ENCODE data around the gene JAG2.

The JAG2 gene

GRCh38 chr14:105155071-105155651 is 13.4 kb downstream of the JAG2 start:
- no peak for DNase-seq (ENCODE audit: low read depth, low spot score)
- POLR2A ChIA-PET: interaction anchor here (1.1 kb wide), 1 partner anchor 14 kb away, joined by 3 read pairs; no protein-coding TSS in a partner anchor
- CTCF ChIA-PET: no interaction called here
- no peak for TF ChIP-seq CTCF (IDR thresholded peaks at IDR 0.05; ENCODE audit: insufficient read depth, low read length, missing control alignments)
- no peak overlapping the region for H3K4me3 ChIP-seq (ENCODE audit: low read depth, low read length)

- TF ChIP-seq CTCF (IDR thresholded peaks at IDR 0.05; ENCODE audit: insufficient read depth, low read length, missing control alignments): no peak
- ChIA-PET POLR2A (interaction anchor here (1.1 kb wide), 1 partner anchor 15 kb away, joined by 3 read pairs; no protein-coding TSS in a partner anchor), CTCF (no interaction called here)
- H3K4me3 ChIP-seq (ENCODE audit: low read depth, low read length): no peak overlapping the region
- DNase-seq (ENCODE audit: low read depth, low spot score): no peak
These were observed 14.1 kb downstream of the JAG2 start for GRCh38 chr14:105154476-105154871.

- H3K4me3 ChIP-seq (ENCODE audit: low read depth, low read length): no peak overlapping the region
- no peak for DNase-seq (ENCODE audit: low read depth, low spot score)
- CTCF ChIA-PET: no interaction called here
- TF ChIP-seq CTCF (IDR thresholded peaks at IDR 0.05; ENCODE audit: insufficient read depth, low read length, missing control alignments): no peak
- POLR2A ChIA-PET: no interaction called here
These were observed 14.7 kb downstream of the JAG2 start for GRCh38 chr14:105153739-105154475.

GRCh38 chr14:105153331-105153731 is 15.2 kb downstream of the JAG2 start:
- DNase-seq (ENCODE audit: low read depth, low spot score): no peak
- no peak for TF ChIP-seq CTCF (IDR thresholded peaks at IDR 0.05; ENCODE audit: insufficient read depth, low read length, missing control alignments)
- CTCF ChIA-PET: no interaction called here
- H3K4me3 ChIP-seq (ENCODE audit: low read depth, low read length): no peak overlapping the region
- POLR2A ChIA-PET: no interaction called here

GRCh38 chr14:105152794-105153241 is 15.8 kb downstream of the JAG2 start:
- H3K4me3 ChIP-seq (ENCODE audit: low read depth, low read length): no peak overlapping the region
- POLR2A ChIA-PET: no interaction called here
- CTCF ChIA-PET: no interaction called here
- no peak for TF ChIP-seq CTCF (IDR thresholded peaks at IDR 0.05; ENCODE audit: insufficient read depth, low read length, missing control alignments)
- DNase-seq (ENCODE audit: low read depth, low spot score): no peak

- POLR2A ChIA-PET: no interaction called here
- H3K4me3 ChIP-seq (ENCODE audit: low read depth, low read length): no peak overlapping the region
- no peak for TF ChIP-seq CTCF (IDR thresholded peaks at IDR 0.05; ENCODE audit: insufficient read depth, low read length, missing control alignments)
- CTCF ChIA-PET: no interaction called here
- DNase-seq (ENCODE audit: low read depth, low spot score): no peak
These were observed 16.5 kb downstream of the JAG2 start for GRCh38 chr14:105151838-105152793.
